ENCODE data around the gene HRAS. TPM values are rescaled to one million over a fixed set of nuclear protein-coding genes. Genes with fewer than 3 reads are reported as not detected.

HRAS gene
- total RNA-seq, 1 experiment from 2014 or later: 175 TPM

GRCh38 chr11:560305-561147 is 25.1 kb upstream of the HRAS start, which contains the start of the genes LMNTD2 and RASSF7:
TSS of gene LMNTD2 (minus strand) at chr11:560738. CDS start at chr11:560716, 22 bp downstream.
TSS of gene RASSF7 (plus strand) at chr11:560970. CDS start at chr11:561769, 799 bp downstream.
- peaks cover 27% of the 10 kb centered on the region for H3K4me1 ChIP-seq (ENCODE audit: control insufficient read depth, insufficient read depth, low read length)
- H3K27ac ChIP-seq (ENCODE audit: low read length): peak within 1 kb of the TSS; percentile 88
- peak within 1 kb of the TSS; percentile 78 to 91 for H3K4me3 ChIP-seq (ENCODE audit: low read depth in 2 of 2, low read length in 2 of 2)
- no peaks in the 10 kb centered on the region for H3K36me3 ChIP-seq (ENCODE audit: control insufficient read depth, insufficient read depth, low read length)
- in situ Hi-C loops (cut with HindIII; ENCODE audit: low pct_unique_long_range_greater_than_20kb, low sequenced_read_pairs): no loop called here
- H3K9me3 ChIP-seq (ENCODE audit: control insufficient read depth, insufficient read depth, low read depth, low read length): no peaks in the 10 kb centered on the region
- intact Hi-C loops (cut with micrococcal nuclease; ENCODE audit: unreplicated experiment): no loop called here
- ChIA-PET CTCF (interaction anchor here (0.6 to 0.7 kb wide), 2 partner anchors 135 to 163 kb away, joined by 3 to 8 read pairs; partner anchors contain the start of gene TMEM80), POLR2A (no interaction called here)
- no peak for TF ChIP-seq CTCF (IDR thresholded peaks at IDR 0.05)
- no peak for TF ChIP-seq TCF7L2 (IDR thresholded peaks at IDR 0.05; ENCODE audit: low read depth, low read length)
- 0 out of 2 replicates have a peak, but pooled peaks have one; percentile 21 for TF ChIP-seq SIN3A (IDR thresholded peaks at IDR 0.05; ENCODE audit: borderline replicate concordance, insufficient read depth, low read depth, low read length)
- TF ChIP-seq, protein P1, sequence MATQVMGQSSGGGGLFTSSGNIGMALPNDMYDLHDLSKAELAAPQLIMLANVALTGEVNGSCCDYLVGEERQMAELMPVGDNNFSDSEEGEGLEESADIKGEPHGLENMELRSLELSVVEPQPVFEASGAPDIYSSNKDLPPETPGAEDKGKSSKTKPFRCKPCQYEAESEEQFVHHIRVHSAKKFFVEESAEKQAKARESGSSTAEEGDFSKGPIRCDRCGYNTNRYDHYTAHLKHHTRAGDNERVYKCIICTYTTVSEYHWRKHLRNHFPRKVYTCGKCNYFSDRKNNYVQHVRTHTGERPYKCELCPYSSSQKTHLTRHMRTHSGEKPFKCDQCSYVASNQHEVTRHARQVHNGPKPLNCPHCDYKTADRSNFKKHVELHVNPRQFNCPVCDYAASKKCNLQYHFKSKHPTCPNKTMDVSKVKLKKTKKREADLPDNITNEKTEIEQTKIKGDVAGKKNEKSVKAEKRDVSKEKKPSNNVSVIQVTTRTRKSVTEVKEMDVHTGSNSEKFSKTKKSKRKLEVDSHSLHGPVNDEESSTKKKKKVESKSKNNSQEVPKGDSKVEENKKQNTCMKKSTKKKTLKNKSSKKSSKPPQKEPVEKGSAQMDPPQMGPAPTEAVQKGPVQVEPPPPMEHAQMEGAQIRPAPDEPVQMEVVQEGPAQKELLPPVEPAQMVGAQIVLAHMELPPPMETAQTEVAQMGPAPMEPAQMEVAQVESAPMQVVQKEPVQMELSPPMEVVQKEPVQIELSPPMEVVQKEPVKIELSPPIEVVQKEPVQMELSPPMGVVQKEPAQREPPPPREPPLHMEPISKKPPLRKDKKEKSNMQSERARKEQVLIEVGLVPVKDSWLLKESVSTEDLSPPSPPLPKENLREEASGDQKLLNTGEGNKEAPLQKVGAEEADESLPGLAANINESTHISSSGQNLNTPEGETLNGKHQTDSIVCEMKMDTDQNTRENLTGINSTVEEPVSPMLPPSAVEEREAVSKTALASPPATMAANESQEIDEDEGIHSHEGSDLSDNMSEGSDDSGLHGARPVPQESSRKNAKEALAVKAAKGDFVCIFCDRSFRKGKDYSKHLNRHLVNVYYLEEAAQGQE (IDR thresholded peaks at IDR 0.05; ENCODE audit: insufficient read depth in 1 of 2, low read depth in 2 of 2, low read length in 1 of 2): no peak
- peak; percentile 75 for TF ChIP-seq POLR2AphosphoS5 (IDR thresholded peaks at IDR 0.05; ENCODE audit: low read depth, low read length)
- BruUV-seq (replicated peaks): TSS peak; percentile 74
- DNase-seq (ENCODE audit: low read depth, low spot score) (no peak), ATAC-seq (peak; percentile 87)
- no peaks in the 10 kb centered on the region for H3K27me3 ChIP-seq (ENCODE audit: control insufficient read depth, insufficient read depth, low read length)

- H3K9me3 ChIP-seq (ENCODE audit: control insufficient read depth, insufficient read depth, low read depth, low read length): no peaks in the 10 kb centered on the region
- peaks cover 24% of the 10 kb centered on the region for H3K4me1 ChIP-seq (ENCODE audit: control insufficient read depth, insufficient read depth, low read length)
- peak overlapping the region; percentile 72 to 91 for H3K4me3 ChIP-seq (ENCODE audit: low read depth in 2 of 2, low read length in 2 of 2)
- no peak for DNase-seq (ENCODE audit: low read depth, low spot score)
- POLR2A ChIA-PET: interaction anchor here (0.6 kb wide), 1 partner anchor 24 kb away, joined by 11 read pairs; no protein-coding TSS in a partner anchor
- H3K27ac ChIP-seq (ENCODE audit: low read length): peak overlapping the region; percentile 88
- ATAC-seq: no peak
- H3K36me3 ChIP-seq (ENCODE audit: control insufficient read depth, insufficient read depth, low read length): no peaks in the 10 kb centered on the region
- TF ChIP-seq POLR2AphosphoS5 (IDR thresholded peaks at IDR 0.05; ENCODE audit: low read depth, low read length) (no peak; the same call in 1 of the 2 replicates), SIN3A (IDR thresholded peaks at IDR 0.05; ENCODE audit: borderline replicate concordance, insufficient read depth, low read depth, low read length) (no peak), TCF7L2 (IDR thresholded peaks at IDR 0.05; ENCODE audit: low read depth, low read length) (no peak), CTCF (IDR thresholded peaks at IDR 0.05) (no peak)
- TF ChIP-seq, protein P1 (IDR thresholded peaks at IDR 0.05; ENCODE audit: insufficient read depth in 1 of 2, low read depth in 2 of 2, low read length in 1 of 2): no peak
- H3K27me3 ChIP-seq (ENCODE audit: control insufficient read depth, insufficient read depth, low read length): no peaks in the 10 kb centered on the region
- no TSS peak for BruUV-seq (replicated peaks)
- CTCF ChIA-PET: interaction anchor here (0.6 to 0.7 kb wide), 2 partner anchors 136 to 164 kb away, joined by 3 to 8 read pairs; partner anchors contain the start of gene TMEM80
- in situ Hi-C loops (cut with HindIII; ENCODE audit: low pct_unique_long_range_greater_than_20kb, low sequenced_read_pairs): no loop called here
- intact Hi-C loops (cut with micrococcal nuclease; ENCODE audit: unreplicated experiment): loop anchor here (10.0 kb wide), 1 partner anchor 165 kb away; no protein-coding TSS in a partner anchor
Measured at GRCh38 chr11:559712-560304, 24.4 kb upstream of the HRAS start.

Data from Panc1 (cell line).